ENCODE results near the gene NPRL2.

DNA sequence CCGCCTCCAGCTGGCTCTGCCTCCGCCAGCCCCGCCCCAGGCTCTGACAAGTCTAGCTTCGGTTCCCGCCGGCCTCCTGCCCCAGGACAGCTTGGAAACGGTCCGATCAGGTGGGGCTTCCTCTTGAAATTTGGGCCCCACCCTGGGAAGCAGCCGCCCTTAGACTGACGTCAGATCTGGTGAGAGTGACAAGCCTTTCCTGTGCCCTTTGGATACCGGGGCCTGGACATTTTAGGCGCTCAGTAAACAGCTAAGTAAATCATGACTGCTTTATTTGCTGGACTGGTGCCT, 51.0 kb downstream of the NPRL2 start:
- TF ChIP-seq, protein P1, sequence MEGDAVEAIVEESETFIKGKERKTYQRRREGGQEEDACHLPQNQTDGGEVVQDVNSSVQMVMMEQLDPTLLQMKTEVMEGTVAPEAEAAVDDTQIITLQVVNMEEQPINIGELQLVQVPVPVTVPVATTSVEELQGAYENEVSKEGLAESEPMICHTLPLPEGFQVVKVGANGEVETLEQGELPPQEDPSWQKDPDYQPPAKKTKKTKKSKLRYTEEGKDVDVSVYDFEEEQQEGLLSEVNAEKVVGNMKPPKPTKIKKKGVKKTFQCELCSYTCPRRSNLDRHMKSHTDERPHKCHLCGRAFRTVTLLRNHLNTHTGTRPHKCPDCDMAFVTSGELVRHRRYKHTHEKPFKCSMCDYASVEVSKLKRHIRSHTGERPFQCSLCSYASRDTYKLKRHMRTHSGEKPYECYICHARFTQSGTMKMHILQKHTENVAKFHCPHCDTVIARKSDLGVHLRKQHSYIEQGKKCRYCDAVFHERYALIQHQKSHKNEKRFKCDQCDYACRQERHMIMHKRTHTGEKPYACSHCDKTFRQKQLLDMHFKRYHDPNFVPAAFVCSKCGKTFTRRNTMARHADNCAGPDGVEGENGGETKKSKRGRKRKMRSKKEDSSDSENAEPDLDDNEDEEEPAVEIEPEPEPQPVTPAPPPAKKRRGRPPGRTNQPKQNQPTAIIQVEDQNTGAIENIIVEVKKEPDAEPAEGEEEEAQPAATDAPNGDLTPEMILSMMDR (IDR thresholded peaks at IDR 0.05), result no peak
- TF ChIP-seq POLR2A (IDR thresholded peaks at IDR 0.05) (no peak), EP300 (IDR thresholded peaks at IDR 0.05) (no peak)
